ENCODE data around the gene PRDM16.

PRDM16 gene

DNA sequence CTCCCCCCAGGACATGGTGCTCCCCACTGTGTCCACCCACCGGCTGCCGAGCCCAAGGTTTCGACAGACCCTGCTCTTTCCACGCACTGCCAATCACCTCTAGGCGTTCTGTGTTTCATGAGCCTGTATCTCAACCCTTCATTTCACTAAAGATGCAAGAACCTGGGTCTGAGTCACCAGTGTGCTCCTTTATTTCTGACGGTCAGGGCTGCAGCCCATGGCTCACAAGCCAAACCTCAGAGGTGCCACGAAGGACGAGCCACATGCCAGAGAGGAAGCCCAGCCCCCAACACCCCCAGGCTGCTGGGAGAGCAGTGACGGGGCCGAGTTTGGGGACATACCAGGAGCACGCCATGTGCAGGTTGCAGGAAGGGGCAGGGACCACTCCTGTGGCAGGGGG lies 306.2 kb downstream of the PRDM16 start:
- DNase-seq (ENCODE audit: low read depth): no peak

DNA sequence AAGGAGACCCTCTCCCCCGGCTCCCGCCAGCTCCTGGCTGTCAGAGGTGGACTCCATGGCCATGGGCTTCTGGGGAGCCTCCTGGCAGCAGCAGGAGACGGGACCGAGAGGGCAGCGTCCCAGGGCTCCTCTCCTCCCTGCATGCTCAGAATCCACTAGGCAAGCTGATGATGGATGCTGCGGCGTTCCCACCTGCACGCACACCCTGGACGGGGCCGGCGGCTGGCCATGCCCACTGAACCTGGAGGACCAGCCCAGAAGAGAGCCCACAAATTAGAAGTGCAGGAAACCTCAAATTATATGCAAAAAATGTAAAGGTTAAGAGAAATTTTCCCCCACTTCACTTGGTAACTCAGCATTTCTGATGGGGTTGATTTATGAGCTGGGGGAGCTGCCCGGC lies 308.2 kb downstream of the PRDM16 start:
- no peak for DNase-seq (ENCODE audit: low read depth)

DNA sequence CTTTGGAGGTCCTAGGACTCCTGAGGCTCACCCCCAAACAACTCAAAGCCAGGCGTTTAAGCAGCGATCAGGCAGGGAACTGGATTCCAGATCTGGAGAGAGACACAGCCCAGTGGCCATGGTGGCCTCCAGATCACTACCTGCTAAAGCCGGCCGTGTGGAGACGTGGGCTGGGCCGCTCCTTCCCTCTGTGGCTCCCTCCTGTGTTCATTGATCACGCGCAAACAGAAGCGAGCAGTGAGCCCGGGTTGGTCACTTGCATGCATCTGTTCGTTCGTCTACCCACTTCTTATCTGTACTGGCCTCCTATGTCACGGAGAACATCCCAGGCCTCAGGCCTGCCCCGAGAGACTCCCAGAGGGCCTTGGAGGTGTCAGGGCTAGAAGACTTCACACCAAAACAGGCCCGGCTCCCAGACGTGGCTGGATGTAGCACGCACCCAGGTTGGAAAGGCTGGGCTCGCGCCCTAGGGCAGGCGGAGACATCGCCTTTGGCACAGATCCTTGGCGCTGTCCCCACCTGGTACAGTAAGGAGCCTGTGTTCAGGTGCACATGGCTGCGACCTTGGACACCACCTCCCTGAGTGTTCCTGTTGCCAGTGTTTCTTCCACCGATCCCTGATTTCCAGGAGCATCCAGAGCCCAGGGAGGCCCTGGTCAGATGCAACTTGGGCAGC lies 308.7 kb downstream of the PRDM16 start:
- no peak for DNase-seq (ENCODE audit: low read depth)

DNA sequence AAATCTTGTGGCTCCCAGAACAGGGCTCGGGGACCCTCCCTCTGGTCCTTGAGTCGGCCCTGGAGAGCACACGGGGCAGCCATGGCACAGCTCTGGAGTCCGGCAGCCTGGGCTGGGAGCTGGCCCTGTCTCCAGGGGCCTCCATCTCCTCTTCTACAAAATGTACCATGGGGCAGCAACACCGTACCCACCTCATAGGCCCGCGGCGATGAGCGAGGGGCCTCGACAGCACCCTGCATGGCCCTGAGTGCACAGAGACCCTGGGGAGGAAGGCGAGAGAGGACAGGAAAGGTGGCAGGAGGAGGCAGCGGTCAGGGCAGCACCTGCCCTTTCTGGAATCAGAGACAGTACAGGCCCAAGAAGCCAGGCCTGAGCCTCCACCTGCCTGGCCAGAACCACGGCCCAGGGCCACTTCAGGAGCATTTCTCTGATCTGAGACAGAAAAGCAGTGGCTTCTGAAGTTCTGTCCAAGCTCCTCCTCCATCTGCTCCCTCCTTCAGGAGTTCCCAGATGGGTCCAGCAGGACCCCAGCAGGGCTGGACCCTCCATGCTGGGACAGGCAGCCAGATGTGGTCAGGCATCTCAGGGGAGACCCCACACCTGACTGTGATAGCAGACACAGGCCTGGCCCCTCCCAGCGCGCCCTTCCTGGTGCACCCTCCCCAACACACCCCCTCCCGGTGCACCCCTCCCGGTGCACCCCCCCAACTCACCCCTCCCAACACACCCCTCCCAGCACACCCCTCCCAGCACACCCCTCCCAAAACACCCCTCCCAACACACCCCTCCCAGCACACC lies 309.6 kb downstream of the PRDM16 start:
- no peak for DNase-seq (ENCODE audit: low read depth)

DNA sequence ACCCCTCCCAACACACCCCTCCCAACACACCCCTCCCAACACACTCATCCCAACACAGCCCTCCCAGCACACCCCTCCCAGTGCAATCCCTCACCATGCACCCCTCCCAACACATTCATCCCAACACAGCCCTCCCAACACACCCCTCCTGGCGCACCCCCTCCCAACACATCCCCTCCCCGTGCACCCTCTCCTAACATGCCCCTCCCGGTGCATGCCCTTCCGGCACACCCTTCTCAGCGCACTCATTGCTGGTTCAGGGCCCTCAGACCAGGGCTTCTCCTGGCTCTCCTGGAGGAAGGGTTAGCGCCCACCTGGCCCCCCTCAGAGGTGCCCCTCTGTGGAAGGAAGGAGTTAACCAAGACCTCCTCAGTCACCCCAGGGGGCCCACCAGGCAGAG lies 310.9 kb downstream of the PRDM16 start:
- no peak for DNase-seq (ENCODE audit: low read depth)

DNA sequence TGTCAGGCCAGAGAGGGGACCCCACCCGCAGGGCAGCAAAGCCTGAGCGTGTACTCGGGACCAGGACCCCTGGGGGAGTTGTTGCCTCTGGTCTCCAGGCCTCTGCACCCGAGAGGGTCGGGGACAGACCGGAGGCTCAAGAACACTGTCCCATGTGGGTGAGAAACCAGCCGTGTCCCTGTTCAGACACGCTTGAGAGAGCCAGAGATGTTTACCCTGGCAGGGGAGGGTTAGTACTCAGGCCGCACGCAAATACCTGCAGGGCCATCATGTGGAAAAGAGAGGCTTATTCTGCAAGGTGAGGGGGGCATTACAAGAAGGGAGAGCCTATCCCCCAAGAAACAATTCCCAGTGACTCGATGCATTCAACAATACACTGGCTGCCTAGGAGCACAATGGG lies 311.5 kb downstream of the PRDM16 start:
- DNase-seq (ENCODE audit: low read depth): no peak

DNA sequence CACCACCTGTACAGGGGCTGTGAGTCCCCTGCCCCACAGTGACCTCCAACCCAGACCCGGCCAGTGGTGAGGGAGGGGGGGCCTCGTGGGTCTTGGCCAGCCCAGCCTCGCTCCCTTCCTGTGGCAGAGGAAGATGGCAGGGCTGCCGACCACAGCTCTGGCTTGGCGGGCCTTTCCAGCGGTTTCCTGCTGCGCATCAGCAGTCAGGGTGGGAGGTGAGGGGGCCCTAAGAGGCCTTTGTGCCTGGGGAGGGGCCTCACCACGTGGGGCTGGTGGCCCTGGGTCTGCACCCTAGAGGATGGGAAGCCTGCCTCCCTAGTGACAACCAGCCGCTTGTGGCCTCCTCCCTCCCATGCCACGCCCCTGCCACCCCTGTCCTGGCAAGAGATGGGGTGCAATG lies 312.9 kb downstream of the PRDM16 start:
- DNase-seq (ENCODE audit: low read depth): no peak

DNA sequence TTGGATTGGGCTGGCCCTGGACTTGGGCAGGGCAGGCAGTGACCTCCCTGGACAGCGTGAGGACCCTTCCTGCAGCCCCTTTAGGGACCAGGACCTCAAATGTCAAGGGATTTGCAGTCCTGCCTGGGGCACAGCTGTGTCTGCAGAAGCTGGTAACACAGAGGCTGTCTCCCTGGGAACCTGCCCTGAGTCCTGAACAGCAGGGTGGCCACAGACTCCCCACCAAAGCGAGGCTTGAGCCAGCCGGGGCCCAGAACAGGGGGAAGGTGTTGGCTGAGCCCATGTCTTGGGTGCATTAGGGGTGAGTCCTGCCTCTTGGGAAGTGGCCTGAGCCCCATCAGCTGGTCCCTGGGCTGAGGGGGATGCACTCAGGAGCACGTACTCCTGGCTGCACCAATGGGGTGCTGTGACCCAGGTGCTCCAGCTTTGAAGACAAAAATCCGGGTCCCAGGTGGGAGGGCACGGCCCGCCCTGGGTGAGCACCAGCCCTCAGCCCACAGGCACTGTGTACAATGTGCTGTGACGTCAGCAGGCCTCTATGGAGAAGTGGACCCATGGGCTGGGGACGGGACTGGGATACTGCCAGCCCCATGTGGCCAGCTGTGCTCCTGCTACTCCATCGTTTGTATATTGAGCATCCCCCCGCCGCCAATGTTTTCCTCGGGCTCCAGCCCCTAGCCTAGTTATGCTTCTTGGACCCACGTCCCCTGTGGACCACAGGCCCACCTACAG lies 313.5 kb downstream of the PRDM16 start:
- no peak for DNase-seq (ENCODE audit: low read depth)

DNA sequence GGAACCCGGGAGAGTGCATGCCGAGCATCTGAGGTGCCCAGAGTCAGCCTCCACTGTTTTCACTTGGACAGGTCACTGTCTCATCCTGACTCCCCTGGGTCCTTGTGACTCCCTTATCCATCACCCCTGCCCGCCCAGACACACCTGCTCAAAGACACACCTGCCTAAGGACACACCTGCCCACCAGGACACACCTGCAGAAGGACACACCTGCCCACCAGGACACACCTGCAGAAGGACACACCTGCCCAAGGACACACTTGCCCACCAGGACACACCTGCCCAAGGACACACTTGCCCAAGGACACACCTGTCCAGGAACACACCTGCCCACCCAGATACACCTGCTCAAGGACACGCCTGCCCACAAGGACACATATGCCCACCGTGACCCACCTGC lies 314.7 kb downstream of the PRDM16 start:
- DNase-seq (ENCODE audit: low read depth): no peak

DNA sequence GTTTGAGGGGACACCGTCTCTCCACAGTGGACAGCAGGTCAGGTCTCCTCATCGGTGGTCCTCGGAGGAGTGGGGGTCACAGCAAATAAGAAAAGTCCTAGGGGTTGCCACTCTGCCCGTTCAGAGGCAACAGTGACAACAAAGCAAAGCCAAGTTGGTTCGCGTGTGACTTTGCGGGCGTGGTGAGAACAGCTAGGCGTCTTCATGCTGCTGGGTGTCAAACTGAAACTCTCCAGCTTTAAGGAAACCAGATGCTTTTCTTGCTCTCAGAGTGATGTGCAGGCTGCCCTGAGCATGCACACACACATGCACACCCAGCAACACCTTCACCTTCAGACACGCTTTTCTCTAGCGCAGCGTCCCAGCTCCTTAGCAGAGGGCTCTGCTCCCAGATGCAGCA lies 315.4 kb downstream of the PRDM16 start:
- DNase-seq (ENCODE audit: low read depth): no peak

DNA sequence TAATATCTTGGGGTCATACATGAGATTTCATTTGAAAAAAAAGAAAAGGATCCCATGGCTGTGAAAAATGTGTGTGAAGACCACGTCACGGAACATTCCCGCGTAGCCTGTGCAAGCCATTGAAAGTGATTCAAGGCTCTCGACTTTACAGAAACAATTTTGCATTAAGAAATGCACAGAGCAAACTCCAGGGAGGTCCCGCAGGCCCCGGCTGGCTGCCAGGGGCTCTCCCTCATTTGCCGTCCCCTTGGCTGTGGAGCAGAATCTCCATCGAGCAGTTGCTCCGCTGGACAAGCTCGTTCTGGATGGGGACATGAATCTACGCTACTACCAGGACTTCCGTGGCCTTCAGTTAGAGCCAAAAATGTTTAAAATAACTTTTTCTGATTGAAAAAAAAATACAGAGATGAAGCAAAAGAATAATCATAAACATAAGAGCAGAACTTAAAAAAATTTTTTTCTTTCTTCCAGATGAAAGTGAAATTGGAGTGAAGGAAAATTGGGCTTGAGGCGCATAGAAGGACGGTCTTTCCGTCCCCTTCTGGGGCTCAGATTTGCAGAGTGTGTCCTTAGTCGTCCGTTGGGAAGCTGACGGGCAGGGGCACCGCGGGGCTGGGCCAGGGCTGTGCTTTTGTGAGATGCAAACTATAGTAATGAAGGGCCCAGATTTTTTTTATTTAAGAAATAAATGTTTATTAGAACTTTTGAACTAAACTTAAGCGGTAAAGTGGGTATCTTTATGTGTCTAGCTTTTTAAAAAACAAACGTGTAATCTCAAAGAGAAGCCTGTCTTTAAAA lies 317.4 kb downstream of the PRDM16 start:
- no peak for DNase-seq (ENCODE audit: low read depth)

DNA sequence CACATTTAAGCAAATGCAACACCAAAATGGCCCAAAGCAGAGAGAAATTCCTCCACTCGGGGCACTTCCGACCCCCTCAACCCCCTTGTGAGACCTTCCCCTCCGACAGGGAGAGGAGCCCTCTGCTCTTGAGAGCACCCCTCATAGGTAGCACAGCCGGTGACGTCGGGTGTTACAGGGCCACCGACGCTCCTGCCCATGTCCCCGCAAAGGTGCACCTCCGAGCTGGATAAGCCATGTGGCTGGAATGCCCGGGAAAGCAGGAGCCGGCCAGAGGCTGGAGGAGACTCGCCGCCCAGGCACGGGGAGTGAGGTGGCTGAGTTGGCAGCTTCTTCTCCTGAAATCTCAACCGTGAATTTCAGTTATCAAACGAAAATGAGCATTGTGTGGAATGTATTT lies 318.4 kb downstream of the PRDM16 start:
- no peak for DNase-seq (ENCODE audit: low read depth)

DNA sequence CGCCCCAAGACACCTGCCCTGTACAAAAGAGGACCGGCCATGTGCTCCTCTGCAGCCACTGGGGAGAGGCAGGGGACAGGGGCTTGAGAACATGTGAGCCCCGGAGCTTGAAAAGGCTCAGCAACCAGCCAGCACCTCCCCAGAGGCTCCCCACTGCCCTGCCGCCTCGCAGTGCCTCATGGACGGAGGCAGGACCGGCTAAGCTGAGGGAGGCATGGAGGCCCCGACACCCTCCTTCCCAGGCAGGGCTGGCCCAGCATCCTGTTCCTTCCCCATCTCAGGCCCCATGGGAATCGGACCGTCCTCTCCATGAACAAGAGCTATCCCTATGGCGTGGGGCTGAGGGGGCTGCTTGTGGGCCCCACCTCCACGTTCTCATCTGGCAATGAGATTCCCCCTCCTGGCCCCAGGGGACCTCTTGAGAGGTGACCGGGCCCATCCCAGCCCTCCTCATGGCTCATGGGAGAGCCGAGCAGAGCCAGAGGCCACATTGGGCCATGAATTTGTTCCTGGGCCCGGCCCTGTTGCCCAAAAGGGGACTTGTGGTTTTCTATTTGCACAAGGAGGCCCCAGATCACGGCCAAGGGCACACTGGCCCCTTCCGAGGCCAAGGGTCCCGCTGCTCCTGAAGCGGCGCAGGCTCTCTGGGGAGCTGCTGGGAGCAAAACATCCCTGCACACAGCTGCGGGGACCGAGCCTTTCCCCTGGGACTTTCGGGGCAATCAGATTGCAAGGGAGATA lies 320.3 kb downstream of the PRDM16 start:
- DNase-seq (ENCODE audit: low read depth): no peak

DNA sequence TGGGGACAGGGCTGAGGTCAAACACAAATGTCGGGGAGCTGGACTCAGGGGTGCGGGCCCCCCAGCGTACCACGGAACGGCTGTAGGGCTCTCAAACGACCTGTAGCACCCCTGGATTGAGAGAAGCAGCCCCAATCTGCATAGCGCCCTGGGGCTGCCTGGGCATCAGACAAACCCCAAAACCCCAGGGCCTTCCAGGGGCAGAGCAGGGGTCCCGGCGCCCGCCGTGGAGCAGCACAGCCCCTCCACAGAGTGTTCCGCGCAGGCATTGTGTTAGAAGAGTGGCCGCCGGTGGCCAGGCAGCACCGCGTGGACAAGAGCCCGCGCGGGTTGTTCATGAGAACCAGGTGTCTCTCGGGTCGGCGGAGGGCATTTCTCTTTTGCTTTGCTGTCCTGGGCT lies 321.3 kb downstream of the PRDM16 start:
- DNase-seq (ENCODE audit: low read depth): no peak

DNA sequence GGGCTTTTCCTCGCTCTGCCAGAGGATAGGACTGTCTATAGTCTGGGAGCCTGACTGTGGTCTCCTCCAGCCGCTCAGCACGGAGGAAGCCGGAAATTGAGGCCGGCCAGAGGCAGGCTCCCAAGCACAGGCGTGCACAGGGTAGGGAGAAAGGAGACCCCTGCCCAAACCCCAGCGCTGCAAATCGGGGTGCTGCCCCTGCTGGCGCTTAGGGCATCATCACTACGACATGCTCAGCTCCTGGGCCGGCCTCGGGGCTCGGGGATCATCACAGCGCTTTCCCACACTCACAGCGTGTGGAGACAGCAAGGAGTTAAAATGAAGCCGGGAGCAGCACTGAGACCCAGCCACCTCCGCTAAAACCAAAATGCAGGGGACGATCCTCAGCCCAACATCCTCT lies 322.7 kb downstream of the PRDM16 start:
- no peak for DNase-seq (ENCODE audit: low read depth)

DNA sequence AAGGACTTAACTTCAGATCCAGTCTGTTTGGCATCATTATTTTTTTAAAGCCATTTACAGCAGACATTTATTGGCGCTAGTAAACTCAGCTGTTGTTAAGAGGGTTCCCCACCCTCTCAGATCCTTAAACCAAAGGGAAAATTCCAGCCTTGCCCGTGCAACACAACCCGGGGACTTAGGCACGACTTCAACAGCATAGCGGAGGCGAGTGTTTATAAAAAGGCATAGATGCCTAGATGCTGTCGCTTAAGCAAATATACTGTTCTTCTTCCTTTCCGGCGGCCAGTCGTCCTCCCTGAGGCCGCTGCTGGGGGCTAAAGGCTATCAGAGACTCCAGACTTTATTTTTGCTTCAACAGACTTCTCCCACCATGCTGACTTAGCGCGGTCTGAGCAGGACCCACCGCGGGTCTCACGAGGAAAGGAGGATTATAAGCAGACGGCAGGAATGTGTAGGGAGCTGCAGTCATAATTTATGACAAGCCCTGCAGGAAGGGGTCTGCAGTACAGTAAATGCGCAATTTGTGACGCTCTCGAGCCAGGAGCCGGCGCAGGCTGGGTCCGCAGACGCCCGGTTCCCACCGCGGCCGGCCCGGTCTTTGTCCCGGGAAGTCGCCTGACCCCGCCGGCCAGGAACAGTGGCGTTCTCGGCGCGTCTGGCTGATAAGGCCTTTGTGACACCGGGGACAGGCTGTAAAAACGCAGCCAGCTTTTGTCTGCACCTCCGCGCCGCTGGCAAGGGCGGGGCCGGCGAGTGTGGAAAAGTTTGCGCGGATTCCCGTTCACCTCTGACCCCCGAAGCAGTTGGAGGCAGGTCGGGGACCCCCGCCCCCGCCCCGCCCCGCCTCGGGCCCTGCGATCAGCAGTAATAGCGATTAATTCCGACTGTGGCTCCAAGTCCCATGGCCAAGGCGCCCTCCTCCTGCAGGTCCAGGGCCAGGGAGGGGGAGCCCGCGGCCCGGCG lies 324.3 kb downstream of the PRDM16 start:
- DNase-seq (ENCODE audit: low read depth): no peak

DNA sequence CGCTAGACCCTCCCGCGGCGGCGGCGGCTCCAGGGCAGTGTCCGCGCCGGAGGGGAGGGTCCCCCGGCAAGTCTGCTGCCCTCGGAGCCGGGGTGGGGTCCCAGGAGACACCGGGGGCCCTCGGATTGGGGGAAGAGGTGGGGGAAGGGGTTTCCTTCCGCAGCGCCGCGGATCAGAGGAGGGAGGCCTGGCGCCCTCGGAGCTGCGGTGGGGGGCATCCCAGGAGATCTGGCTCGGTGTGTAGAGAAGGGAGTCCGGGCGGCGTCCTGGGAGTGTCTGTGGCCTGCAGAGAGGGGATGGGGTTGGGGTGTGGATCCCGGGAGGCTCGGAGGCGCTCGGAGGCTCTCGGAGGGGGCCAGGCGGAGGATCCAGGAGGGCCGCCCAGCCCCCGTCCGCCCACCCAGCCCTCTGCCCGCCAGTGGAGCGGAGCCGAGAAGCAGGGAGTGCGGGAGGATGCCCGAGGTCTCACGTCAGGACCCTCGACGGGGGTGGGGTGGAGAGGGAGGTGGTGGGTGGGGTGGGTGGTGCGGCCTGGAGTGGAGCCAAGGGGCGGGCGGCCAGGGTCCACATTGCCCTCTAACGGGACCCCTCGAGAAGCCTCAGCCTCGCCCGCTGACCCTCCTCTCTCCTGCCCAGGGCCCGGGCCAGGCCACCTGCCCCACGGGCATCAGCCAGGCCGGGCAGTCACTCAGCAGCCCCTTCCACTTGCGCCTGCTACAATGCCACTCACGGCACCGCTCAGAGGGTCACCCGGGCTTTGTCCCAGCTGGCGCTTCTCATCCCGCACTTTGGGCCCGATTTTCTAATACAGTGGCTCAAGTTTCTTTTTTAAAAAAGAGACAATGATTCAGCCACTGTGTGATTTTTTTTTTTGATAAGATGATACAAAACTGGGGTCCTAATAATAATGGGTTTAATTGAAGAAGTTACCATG lies 325.3 kb downstream of the PRDM16 start:
- no peak for DNase-seq (ENCODE audit: low read depth)

DNA sequence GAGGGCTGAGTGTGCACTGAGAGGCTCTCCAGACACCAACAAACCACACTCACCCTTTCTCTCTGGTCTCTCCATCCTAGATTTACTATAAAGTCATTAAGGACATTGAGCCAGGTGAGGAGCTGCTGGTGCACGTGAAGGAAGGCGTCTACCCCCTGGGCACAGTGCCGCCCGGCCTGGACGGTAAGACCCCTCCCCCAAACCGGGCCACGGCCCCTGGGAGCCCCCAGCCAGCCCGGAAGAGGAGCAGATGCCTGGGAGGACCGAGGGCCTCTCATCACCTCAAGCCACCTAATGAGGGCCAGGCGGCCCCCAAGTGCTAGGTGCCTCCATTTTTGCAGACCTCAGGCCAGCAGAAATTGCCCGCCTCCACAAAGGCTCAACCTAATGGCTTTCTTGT lies 327.4 kb downstream of the PRDM16 start:
- no peak for DNase-seq (ENCODE audit: low read depth)

DNA sequence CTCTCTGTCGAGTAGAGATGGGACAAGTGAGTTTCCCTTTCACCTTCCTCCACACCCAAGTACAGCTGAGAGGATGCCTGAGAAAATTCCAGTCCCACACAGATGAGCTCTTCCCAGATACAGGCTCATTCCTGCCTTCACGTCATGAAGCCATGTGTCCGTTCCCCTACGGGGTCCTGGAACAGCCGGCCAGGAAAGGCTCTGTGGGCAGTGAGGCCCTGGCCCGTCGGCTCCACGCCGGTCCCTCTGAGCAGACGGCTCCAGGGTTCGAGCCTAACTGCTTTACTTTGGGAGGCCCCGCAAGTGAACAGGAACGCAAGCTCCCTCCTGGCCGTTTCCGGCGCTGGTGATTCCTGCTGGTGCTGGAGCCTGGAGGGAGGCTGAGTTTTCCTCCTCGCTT lies 328.3 kb downstream of the PRDM16 start:
- DNase-seq (ENCODE audit: low read depth): no peak

All from fibroblast of the conjunctiva (primary cell).